ENCODE results near the gene CD68.

DNA sequence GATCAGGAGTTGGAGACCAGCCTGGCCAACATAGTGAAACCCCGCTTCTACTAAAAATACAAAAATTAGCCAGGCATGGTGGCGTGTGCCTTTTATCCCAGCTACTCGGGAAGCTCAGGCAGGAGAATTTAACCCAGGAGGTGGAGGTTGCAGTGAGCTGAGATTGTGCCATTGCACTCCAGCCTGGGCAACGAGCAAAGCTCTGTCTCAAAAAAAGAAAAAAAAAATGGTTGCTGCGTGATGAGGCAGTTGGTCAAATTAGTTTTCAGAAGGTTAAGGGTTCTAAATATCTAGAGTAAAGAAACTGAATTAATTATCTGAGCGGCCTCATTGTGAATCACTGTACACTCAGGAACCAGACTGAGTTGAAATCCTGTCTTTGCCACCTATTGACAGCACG lies 3.5 kb upstream of the CD68 start:
- TF ChIP-seq, protein P1, sequence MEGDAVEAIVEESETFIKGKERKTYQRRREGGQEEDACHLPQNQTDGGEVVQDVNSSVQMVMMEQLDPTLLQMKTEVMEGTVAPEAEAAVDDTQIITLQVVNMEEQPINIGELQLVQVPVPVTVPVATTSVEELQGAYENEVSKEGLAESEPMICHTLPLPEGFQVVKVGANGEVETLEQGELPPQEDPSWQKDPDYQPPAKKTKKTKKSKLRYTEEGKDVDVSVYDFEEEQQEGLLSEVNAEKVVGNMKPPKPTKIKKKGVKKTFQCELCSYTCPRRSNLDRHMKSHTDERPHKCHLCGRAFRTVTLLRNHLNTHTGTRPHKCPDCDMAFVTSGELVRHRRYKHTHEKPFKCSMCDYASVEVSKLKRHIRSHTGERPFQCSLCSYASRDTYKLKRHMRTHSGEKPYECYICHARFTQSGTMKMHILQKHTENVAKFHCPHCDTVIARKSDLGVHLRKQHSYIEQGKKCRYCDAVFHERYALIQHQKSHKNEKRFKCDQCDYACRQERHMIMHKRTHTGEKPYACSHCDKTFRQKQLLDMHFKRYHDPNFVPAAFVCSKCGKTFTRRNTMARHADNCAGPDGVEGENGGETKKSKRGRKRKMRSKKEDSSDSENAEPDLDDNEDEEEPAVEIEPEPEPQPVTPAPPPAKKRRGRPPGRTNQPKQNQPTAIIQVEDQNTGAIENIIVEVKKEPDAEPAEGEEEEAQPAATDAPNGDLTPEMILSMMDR (IDR thresholded peaks at IDR 0.05): no peak
- no peak for TF ChIP-seq POLR2A (IDR thresholded peaks at IDR 0.05)
